T-helper 1 cell (primary cell): ENCODE measurements around the gene TSPAN3.

ENCODE experiments used
- DNase-seq, 5 donors: peaks; one replicate each; pipeline ENCODE4 v3.0.0-alpha.2; 2012 to 2020

TSPAN3 gene

GRCh38 chr15:77021803-77022381 is 49.0 kb downstream of the TSPAN3 start:
- DNase-seq, result peak in 3 of 5 donors; percentile 32 to 83 (median 37)

- DNase-seq, result peak in 1 of 5 donors; percentile 5
These were observed 49.8 kb downstream of the TSPAN3 start for GRCh38 chr15:77021088-77021481.

- DNase-seq, result no peak
These were observed 50.4 kb downstream of the TSPAN3 start for GRCh38 chr15:77020348-77021087.

GRCh38 chr15:77019521-77020331 is 51.2 kb downstream of the TSPAN3 start:
- DNase-seq, result no peak

GRCh38 chr15:77018796-77019505 is 52.0 kb downstream of the TSPAN3 start:
- DNase-seq, result no peak

GRCh38 chr15:77017761-77018720 is 52.9 kb downstream of the TSPAN3 start:
- DNase-seq, result no peak

GRCh38 chr15:77017091-77017660 is 53.7 kb downstream of the TSPAN3 start:
- no peak for DNase-seq

GRCh38 chr15:77016321-77016695 is 54.6 kb downstream of the TSPAN3 start:
- no peak for DNase-seq

- DNase-seq, result no peak
These were observed 55.1 kb downstream of the TSPAN3 start for GRCh38 chr15:77015646-77016320.

GRCh38 chr15:77014132-77015081 is 56.5 kb downstream of the TSPAN3 start:
- DNase-seq, result no peak

GRCh38 chr15:77013776-77014131 is 57.2 kb downstream of the TSPAN3 start:
- peak; percentile 68 to 88 (median 80) for DNase-seq

- peak in 4 of 5 donors; percentile 34 to 71 (median 42) for DNase-seq
These were observed 58.0 kb downstream of the TSPAN3 start for GRCh38 chr15:77012868-77013267.

- no peak for DNase-seq
These were observed 58.7 kb downstream of the TSPAN3 start for GRCh38 chr15:77012117-77012712.

GRCh38 chr15:77010857-77011256 is 60.1 kb downstream of the TSPAN3 start:
- DNase-seq, result no peak

- no peak for DNase-seq
These were observed 60.6 kb downstream of the TSPAN3 start for GRCh38 chr15:77010312-77010686.

GRCh38 chr15:77009646-77010311 is 61.1 kb downstream of the TSPAN3 start:
- DNase-seq, result no peak

- DNase-seq, result no peak
These were observed 61.7 kb downstream of the TSPAN3 start for GRCh38 chr15:77009176-77009575.

GRCh38 chr15:77004189-77004588 is 66.7 kb downstream of the TSPAN3 start:
- DNase-seq, result no peak
